ENCODE data around the gene IL15.

IL15 gene

GRCh38 chr4:141640696-141641095, 4.3 kb downstream of the IL15 start:
- TF ChIP-seq GATA3 (IDR thresholded peaks at IDR 0.05; ENCODE audit: low read depth, low read length), result no peak
- no peak for TF ChIP-seq GATA2 (IDR thresholded peaks at IDR 0.05; ENCODE audit: low read depth, low read length)

- TF ChIP-seq GATA3 (IDR thresholded peaks at IDR 0.05; ENCODE audit: low read depth, low read length) (no peak), GATA2 (IDR thresholded peaks at IDR 0.05; ENCODE audit: low read depth, low read length) (no peak)
These were observed 5.7 kb downstream of the IL15 start for GRCh38 chr4:141642063-141642462.

- TF ChIP-seq GATA3 (IDR thresholded peaks at IDR 0.05; ENCODE audit: low read depth, low read length) (no peak), GATA2 (IDR thresholded peaks at IDR 0.05; ENCODE audit: low read depth, low read length) (no peak)
These were observed 6.3 kb downstream of the IL15 start for GRCh38 chr4:141642711-141643110.

- TF ChIP-seq GATA2 (IDR thresholded peaks at IDR 0.05; ENCODE audit: low read depth, low read length), result no peak
- no peak for TF ChIP-seq GATA3 (IDR thresholded peaks at IDR 0.05; ENCODE audit: low read depth, low read length)
These were observed 7.2 kb downstream of the IL15 start for GRCh38 chr4:141643557-141643956.

- TF ChIP-seq GATA3 (IDR thresholded peaks at IDR 0.05; ENCODE audit: low read depth, low read length) (no peak), GATA2 (IDR thresholded peaks at IDR 0.05; ENCODE audit: low read depth, low read length) (no peak)
These were observed 9.4 kb downstream of the IL15 start for GRCh38 chr4:141645611-141646340.

DNA sequence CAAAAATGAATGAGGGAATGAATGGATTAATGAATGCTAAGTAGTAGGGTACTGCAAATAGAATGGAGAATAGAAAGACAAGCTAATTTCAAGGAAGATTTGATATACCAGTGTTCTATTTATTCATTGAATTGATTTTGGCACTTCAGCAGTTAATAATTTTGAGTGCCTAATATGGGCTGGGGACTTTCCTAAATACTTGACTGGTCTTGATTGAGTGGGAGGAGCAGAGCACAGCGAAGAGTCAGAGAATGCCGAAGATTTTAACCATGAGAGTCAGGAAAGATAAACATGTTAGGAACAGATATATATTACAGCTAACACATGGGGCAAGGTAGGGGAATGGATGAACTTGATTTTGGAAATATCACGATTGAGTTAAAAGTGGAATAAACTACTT, 10.6 kb downstream of the IL15 start:
- TF ChIP-seq GATA3 (IDR thresholded peaks at IDR 0.05; ENCODE audit: low read depth, low read length) (no peak), GATA2 (IDR thresholded peaks at IDR 0.05; ENCODE audit: low read depth, low read length) (no peak)

GRCh38 chr4:141647966-141648365, 11.6 kb downstream of the IL15 start:
- TF ChIP-seq GATA3 (IDR thresholded peaks at IDR 0.05; ENCODE audit: low read depth, low read length) (no peak), GATA2 (IDR thresholded peaks at IDR 0.05; ENCODE audit: low read depth, low read length) (no peak)

DNA sequence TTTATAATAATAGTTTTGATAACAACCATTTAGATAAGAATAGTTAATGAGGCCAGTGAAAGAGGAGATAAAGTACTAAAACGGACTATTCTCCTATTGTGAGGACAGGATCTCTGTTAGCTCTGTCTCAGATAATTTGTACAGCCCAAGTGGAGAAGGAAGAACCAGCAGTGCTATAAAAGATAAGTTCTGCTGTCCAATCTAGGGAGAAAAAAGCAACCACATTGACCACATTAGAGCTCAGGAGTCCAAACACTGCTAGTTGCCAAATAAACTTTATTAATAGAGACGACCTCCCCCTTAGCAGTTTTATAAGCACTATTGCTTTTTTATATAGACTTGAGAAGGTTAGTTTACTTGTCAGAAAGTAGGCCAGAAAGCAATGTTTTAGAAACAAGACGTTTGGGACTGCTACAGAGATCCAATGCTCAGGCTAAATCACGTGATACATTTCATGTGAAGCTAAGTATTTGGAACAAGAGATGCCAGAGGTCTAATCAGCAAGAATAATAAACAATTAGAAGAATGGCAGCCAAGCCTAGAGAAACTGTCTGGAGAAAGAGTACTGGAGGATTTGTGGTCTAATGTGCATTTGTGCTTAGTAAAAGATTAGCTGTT, 15.9 kb downstream of the IL15 start:
- TF ChIP-seq GATA3 (IDR thresholded peaks at IDR 0.05; ENCODE audit: low read depth, low read length) (no peak), GATA2 (IDR thresholded peaks at IDR 0.05; ENCODE audit: low read depth, low read length) (no peak)

DNA sequence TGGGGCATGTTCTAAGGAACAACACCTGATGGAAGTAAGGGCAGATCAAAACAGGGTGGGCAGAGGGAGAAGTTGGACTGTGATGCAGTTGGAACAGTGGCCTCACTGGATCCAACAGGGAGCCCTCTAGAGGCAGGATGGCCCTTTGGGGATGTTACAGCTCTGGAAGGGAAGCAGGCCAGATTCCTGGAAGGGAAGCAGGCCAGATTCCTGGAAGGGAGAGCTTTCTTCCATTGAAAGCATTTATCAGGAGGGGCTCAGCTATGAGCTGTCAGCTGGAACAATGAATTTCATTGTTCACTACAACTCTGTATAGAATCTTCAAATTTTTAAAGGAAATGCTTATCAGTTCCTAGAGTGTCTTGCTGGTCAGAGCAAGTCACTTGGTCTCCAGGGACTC, 17.7 kb downstream of the IL15 start:
- TF ChIP-seq GATA3 (IDR thresholded peaks at IDR 0.05; ENCODE audit: low read depth, low read length) (no peak), GATA2 (IDR thresholded peaks at IDR 0.05; ENCODE audit: low read depth, low read length) (no peak)

- TF ChIP-seq GATA2 (IDR thresholded peaks at IDR 0.05; ENCODE audit: low read depth, low read length) (no peak), GATA3 (IDR thresholded peaks at IDR 0.05; ENCODE audit: low read depth, low read length) (no peak)
These were observed 19.6 kb downstream of the IL15 start for GRCh38 chr4:141656031-141656430.

- TF ChIP-seq GATA3 (IDR thresholded peaks at IDR 0.05; ENCODE audit: low read depth, low read length) (no peak), GATA2 (IDR thresholded peaks at IDR 0.05; ENCODE audit: low read depth, low read length) (no peak)
These were observed 21.3 kb downstream of the IL15 start for GRCh38 chr4:141657550-141658250.

DNA sequence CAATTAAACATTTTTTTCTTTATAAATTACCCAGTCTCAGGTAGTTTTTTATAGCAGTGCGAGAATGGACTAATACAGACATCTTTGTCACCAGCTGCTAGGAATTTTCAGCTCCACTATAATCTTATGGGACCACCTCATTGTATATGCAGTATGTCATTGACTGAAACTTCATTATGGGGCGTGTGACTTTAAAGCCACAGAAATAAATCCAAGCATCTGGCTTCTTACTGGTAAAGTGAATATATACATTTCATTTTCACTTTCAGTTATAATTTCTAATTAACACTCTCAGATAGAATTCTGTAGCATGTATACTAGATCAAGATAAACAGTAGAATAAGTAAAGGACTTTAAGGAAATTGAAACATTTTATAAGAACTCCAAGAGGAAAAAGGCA, 21.9 kb downstream of the IL15 start:
- no peak for TF ChIP-seq GATA3 (IDR thresholded peaks at IDR 0.05; ENCODE audit: low read depth, low read length)
- no peak for TF ChIP-seq GATA2 (IDR thresholded peaks at IDR 0.05; ENCODE audit: low read depth, low read length)

DNA sequence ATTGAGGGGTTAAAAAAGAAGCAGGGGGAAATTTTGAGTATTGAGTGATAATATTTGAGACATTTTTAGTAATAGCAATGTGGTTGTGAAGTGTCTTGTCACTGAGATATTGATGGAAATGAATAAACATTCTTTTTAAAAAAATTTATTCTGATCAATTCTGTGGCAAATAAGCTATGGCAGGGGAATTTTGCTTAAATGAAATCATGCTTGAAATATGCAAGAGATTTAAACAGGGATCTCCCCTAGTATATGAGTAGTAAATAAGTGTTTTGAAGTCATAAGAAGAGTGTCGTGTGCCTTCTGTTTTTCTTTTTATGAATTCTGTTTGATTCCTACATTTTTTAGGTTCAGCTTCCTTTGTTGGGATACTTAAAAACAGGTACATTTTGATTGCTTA, 23.2 kb downstream of the IL15 start:
- TF ChIP-seq GATA3 (IDR thresholded peaks at IDR 0.05; ENCODE audit: low read depth, low read length), result no peak
- no peak for TF ChIP-seq GATA2 (IDR thresholded peaks at IDR 0.05; ENCODE audit: low read depth, low read length)

DNA sequence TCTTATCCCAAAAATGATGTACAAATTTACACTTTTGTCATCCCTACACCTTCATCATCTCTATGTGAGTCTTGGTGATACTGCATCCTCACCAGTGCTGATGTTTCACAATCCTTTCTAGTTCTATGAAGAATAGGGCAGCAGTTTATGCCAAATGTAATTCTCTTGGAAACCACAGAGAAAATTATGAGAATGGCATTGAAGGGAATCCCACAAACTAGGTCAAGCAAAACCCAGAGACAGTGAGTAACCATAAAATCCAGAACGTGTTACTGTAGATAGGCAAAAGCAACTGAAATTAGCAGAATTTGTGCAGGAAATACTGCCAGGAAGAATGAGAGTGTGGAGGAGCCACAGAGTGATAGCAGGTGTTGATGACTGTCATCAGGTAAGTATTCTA, 24.5 kb downstream of the IL15 start:
- TF ChIP-seq GATA3 (IDR thresholded peaks at IDR 0.05; ENCODE audit: low read depth, low read length) (no peak), GATA2 (IDR thresholded peaks at IDR 0.05; ENCODE audit: low read depth, low read length) (no peak)

Data from SH-SY5Y (cell line).